ENCODE data around the gene STON2. TPM values are rescaled to one million over a fixed set of nuclear protein-coding genes. Genes with fewer than 3 reads are reported as not detected.

The STON2 gene
- total RNA-seq, 1 experiment from 2014 or later: 9.1 TPM

GRCh38 chr14:81280136-81280791 lies 119.9 kb downstream of the STON2 start:
- Histone ChIP-seq H3K9me2 (ENCODE audit: insufficient read depth) (no peaks in the 10 kb centered on the region), H3K36me3 (ENCODE audit: low read depth) (no peaks in the 10 kb centered on the region), H2AFZ (no peak overlapping the region), H3K4me2 (no peak overlapping the region), H3K4me3 (no peak overlapping the region), H3K4me1 (replicated peaks; ENCODE audit: insufficient read depth) (no peaks in the 10 kb centered on the region), H3K9me3 (ENCODE audit: insufficient read depth, low read depth) (no peaks in the 10 kb centered on the region), H4K20me1 (ENCODE audit: insufficient read depth) (no peaks in the 10 kb centered on the region), H3K27ac (no peak overlapping the region), H3F3A (ENCODE audit: insufficient read depth, low read depth) (no peaks in the 10 kb centered on the region), H3K79me2 (ENCODE audit: low read depth) (no peaks in the 10 kb centered on the region), H3K27me3 (ENCODE audit: insufficient read depth, low read depth) (no peaks in the 10 kb centered on the region)
- intact Hi-C loops (cut with micrococcal nuclease; ENCODE audit: unreplicated experiment): no loop called here
- TF ChIP-seq CTCF (conservative IDR thresholded peaks at IDR 0.05) (no peak), EZH2 (IDR thresholded peaks at IDR 0.05; ENCODE audit: low read depth) (no peak)
- ChIA-PET POLR2A (ENCODE audit: unreplicated experiment) (no interaction called here), CTCF (no interaction called here)
- no TSS peak for BruUV-seq (replicated peaks)
- DNase-seq: no peak

GRCh38 chr14:81277096-81277495 lies 123.0 kb downstream of the STON2 start:
- H3F3A ChIP-seq (ENCODE audit: insufficient read depth, low read depth): no peaks in the 10 kb centered on the region
- H3K4me1 ChIP-seq (replicated peaks; ENCODE audit: insufficient read depth): peaks cover 10% of the 10 kb centered on the region
- no peak for DNase-seq
- no peaks in the 10 kb centered on the region for H3K79me2 ChIP-seq (ENCODE audit: low read depth)
- ChIA-PET CTCF (no interaction called here), POLR2A (ENCODE audit: unreplicated experiment) (no interaction called here)
- H4K20me1 ChIP-seq (ENCODE audit: insufficient read depth): no peaks in the 10 kb centered on the region
- BruUV-seq (replicated peaks): no TSS peak
- no peaks in the 10 kb centered on the region for H3K36me3 ChIP-seq (ENCODE audit: low read depth)
- no peak overlapping the region for H3K4me2 ChIP-seq
- H3K4me3 ChIP-seq: no peak overlapping the region
- H3K9me3 ChIP-seq (ENCODE audit: insufficient read depth, low read depth): no peaks in the 10 kb centered on the region
- H3K9me2 ChIP-seq (ENCODE audit: insufficient read depth): no peaks in the 10 kb centered on the region
- TF ChIP-seq CTCF (conservative IDR thresholded peaks at IDR 0.05): no peak
- no peak for TF ChIP-seq EZH2 (IDR thresholded peaks at IDR 0.05; ENCODE audit: low read depth)
- H2AFZ ChIP-seq: no peak overlapping the region
- no peak overlapping the region for H3K27ac ChIP-seq
- no peaks in the 10 kb centered on the region for H3K27me3 ChIP-seq (ENCODE audit: insufficient read depth, low read depth)
- intact Hi-C loops (cut with micrococcal nuclease; ENCODE audit: unreplicated experiment): no loop called here

GRCh38 chr14:81276073-81277069 lies 123.8 kb downstream of the STON2 start:
- Histone ChIP-seq H3K4me2 (no peak overlapping the region), H3K9me3 (ENCODE audit: insufficient read depth, low read depth) (no peaks in the 10 kb centered on the region), H3K4me1 (replicated peaks; ENCODE audit: insufficient read depth) (peaks cover 10% of the 10 kb centered on the region), H2AFZ (no peak overlapping the region), H3K9me2 (ENCODE audit: insufficient read depth) (no peaks in the 10 kb centered on the region), H3F3A (ENCODE audit: insufficient read depth, low read depth) (no peaks in the 10 kb centered on the region), H3K79me2 (ENCODE audit: low read depth) (no peaks in the 10 kb centered on the region), H3K36me3 (ENCODE audit: low read depth) (no peaks in the 10 kb centered on the region), H4K20me1 (ENCODE audit: insufficient read depth) (no peaks in the 10 kb centered on the region), H3K27me3 (ENCODE audit: insufficient read depth, low read depth) (no peaks in the 10 kb centered on the region), H3K27ac (no peak overlapping the region), H3K4me3 (no peak overlapping the region)
- intact Hi-C loops (cut with micrococcal nuclease; ENCODE audit: unreplicated experiment): no loop called here
- BruUV-seq (replicated peaks): no TSS peak
- POLR2A ChIA-PET (ENCODE audit: unreplicated experiment): no interaction called here
- CTCF ChIA-PET: no interaction called here
- DNase-seq: no peak
- TF ChIP-seq CTCF (conservative IDR thresholded peaks at IDR 0.05) (no peak), EZH2 (IDR thresholded peaks at IDR 0.05; ENCODE audit: low read depth) (no peak)
